Neural cell (in vitro differentiated cells): ENCODE data around the gene FCHO1.

ENCODE experiments used
- EZH2 ChIP-seq: fragments of 200-600, 300-800 bp; shearing (Covaris generic), sonication (generic); IDR thresholded peaks from 2 replicates; pipeline ENCODE4 v1.6.1; 2014; ENCODE audit warnings: antibody characterized with exemption, low read length, borderline replicate concordance, mild to moderate bottlenecking; ENCODE audit not compliant: insufficient read depth, poor library complexity, severe bottlenecking
- POLR2AphosphoS5 ChIP-seq: IDR thresholded peaks from 2 replicates; pipeline ENCODE4 v1.6.1; 2012
- RAD21 ChIP-seq: fragments of 450-650 bp; conservative IDR thresholded peaks from 2 replicates; pipeline ENCODE4 v1.6.1; 2014; ENCODE audit warnings: antibody characterized with exemption, mild to moderate bottlenecking, moderate library complexity
- SMC3 ChIP-seq: fragments of 450-650 bp; conservative IDR thresholded peaks from 2 replicates; pipeline ENCODE4 v1.6.1; 2014; ENCODE audit warnings: antibody characterized with exemption, mild to moderate bottlenecking, moderate library complexity; ENCODE audit not compliant: poor library complexity
- TF ChIP-seq, protein P1 (sequence below): fragments of 450-650 bp; IDR thresholded peaks from 2 replicates; pipeline ENCODE4 v1.5.1; 2014; ENCODE audit warnings: antibody characterized with exemption, mild to moderate bottlenecking, moderate library complexity; ENCODE audit not compliant: poor library complexity, severe bottlenecking
- TF ChIP-seq, protein P2 (sequence below): IDR thresholded peaks from 2 replicates; pipeline ENCODE4 v1.6.1; 2012; ENCODE audit warnings: borderline replicate concordance

DNA sequence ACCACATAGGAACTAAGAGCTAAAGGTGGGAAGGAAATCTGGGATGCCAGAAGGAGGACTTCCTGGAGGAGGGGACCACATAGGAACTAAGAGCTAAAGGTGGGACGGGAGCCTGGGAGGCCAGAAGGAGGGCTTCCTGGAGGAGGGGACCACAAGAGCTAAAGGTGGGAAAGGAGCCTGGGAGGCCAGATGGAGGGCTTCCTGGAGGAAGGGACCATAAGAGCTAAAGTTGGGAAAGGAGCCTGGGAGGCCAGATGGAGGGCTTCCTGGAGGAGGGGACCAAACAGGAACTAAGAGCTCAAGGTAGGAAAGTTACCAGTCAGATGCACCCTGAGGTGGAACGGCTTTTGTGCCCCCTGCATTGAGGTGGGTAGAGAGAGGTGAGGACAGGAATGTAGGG lies 9.8 kb upstream of the FCHO1 start:
- TF ChIP-seq, protein P1, sequence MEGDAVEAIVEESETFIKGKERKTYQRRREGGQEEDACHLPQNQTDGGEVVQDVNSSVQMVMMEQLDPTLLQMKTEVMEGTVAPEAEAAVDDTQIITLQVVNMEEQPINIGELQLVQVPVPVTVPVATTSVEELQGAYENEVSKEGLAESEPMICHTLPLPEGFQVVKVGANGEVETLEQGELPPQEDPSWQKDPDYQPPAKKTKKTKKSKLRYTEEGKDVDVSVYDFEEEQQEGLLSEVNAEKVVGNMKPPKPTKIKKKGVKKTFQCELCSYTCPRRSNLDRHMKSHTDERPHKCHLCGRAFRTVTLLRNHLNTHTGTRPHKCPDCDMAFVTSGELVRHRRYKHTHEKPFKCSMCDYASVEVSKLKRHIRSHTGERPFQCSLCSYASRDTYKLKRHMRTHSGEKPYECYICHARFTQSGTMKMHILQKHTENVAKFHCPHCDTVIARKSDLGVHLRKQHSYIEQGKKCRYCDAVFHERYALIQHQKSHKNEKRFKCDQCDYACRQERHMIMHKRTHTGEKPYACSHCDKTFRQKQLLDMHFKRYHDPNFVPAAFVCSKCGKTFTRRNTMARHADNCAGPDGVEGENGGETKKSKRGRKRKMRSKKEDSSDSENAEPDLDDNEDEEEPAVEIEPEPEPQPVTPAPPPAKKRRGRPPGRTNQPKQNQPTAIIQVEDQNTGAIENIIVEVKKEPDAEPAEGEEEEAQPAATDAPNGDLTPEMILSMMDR: no peak
- no peak for TF ChIP-seq POLR2AphosphoS5
- TF ChIP-seq RAD21: no peak
- TF ChIP-seq, protein P2, sequence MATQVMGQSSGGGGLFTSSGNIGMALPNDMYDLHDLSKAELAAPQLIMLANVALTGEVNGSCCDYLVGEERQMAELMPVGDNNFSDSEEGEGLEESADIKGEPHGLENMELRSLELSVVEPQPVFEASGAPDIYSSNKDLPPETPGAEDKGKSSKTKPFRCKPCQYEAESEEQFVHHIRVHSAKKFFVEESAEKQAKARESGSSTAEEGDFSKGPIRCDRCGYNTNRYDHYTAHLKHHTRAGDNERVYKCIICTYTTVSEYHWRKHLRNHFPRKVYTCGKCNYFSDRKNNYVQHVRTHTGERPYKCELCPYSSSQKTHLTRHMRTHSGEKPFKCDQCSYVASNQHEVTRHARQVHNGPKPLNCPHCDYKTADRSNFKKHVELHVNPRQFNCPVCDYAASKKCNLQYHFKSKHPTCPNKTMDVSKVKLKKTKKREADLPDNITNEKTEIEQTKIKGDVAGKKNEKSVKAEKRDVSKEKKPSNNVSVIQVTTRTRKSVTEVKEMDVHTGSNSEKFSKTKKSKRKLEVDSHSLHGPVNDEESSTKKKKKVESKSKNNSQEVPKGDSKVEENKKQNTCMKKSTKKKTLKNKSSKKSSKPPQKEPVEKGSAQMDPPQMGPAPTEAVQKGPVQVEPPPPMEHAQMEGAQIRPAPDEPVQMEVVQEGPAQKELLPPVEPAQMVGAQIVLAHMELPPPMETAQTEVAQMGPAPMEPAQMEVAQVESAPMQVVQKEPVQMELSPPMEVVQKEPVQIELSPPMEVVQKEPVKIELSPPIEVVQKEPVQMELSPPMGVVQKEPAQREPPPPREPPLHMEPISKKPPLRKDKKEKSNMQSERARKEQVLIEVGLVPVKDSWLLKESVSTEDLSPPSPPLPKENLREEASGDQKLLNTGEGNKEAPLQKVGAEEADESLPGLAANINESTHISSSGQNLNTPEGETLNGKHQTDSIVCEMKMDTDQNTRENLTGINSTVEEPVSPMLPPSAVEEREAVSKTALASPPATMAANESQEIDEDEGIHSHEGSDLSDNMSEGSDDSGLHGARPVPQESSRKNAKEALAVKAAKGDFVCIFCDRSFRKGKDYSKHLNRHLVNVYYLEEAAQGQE: no peak
- no peak for TF ChIP-seq EZH2
- TF ChIP-seq SMC3: no peak
